Non-pigmented ciliary epithelial cell (primary cell): ENCODE data around the gene MAP3K4.
"Not testable (repeated sequence)": the region's sequence is repeated elsewhere in the genome, so short reads cannot be mapped to it uniquely, and the experiment has no call there.

ENCODE experiments used
- DNase-seq: peaks from one replicate; pipeline ENCODE4 v3.0.0-alpha.2; 2010; ENCODE audit warnings: low read depth

Gene MAP3K4

GRCh38 chr6:161088676-161089328 lies 97.2 kb downstream of the MAP3K4 start:
- DNase-seq: no peak

- no peak for DNase-seq
These were observed 99.6 kb downstream of the MAP3K4 start for GRCh38 chr6:161091151-161091550.

GRCh38 chr6:161091972-161092701 lies 100.6 kb downstream of the MAP3K4 start:
- DNase-seq: no peak

- DNase-seq: no peak
These were observed 103.4 kb downstream of the MAP3K4 start for GRCh38 chr6:161094955-161095354.

GRCh38 chr6:161095916-161096315 lies 104.3 kb downstream of the MAP3K4 start:
- DNase-seq: no peak

- no peak for DNase-seq
These were observed 108.5 kb downstream of the MAP3K4 start for GRCh38 chr6:161100072-161100471.

- DNase-seq: no peak
These were observed 109.9 kb downstream of the MAP3K4 start for GRCh38 chr6:161101517-161101916.

GRCh38 chr6:161103475-161103874 lies 111.9 kb downstream of the MAP3K4 start:
- DNase-seq: no peak

GRCh38 chr6:161104966-161105365 lies 113.4 kb downstream of the MAP3K4 start:
- no peak for DNase-seq

- no peak for DNase-seq
These were observed 113.8 kb downstream of the MAP3K4 start for GRCh38 chr6:161105408-161105807.

- no peak for DNase-seq
These were observed 116.5 kb downstream of the MAP3K4 start for GRCh38 chr6:161107779-161108730.

- DNase-seq: no peak
These were observed 117.3 kb downstream of the MAP3K4 start for GRCh38 chr6:161108916-161109315.

GRCh38 chr6:161109366-161109765 lies 117.8 kb downstream of the MAP3K4 start:
- DNase-seq: no peak

- no peak for DNase-seq
These were observed 118.6 kb downstream of the MAP3K4 start for GRCh38 chr6:161110028-161110779.

GRCh38 chr6:161111261-161111660 lies 119.7 kb downstream of the MAP3K4 start:
- no peak for DNase-seq

GRCh38 chr6:161115468-161115867 lies 123.9 kb downstream of the MAP3K4 start:
- no peak for DNase-seq

- DNase-seq: no peak
These were observed 125.0 kb downstream of the MAP3K4 start for GRCh38 chr6:161116554-161116953.

- DNase-seq: no peak
These were observed 125.7 kb downstream of the MAP3K4 start for GRCh38 chr6:161117308-161117707.

GRCh38 chr6:161117942-161118341 lies 126.4 kb downstream of the MAP3K4 start:
- DNase-seq: no peak

GRCh38 chr6:161123319-161123718 lies 131.8 kb downstream of the MAP3K4 start:
- not testable (repeated sequence) for DNase-seq

- no peak for DNase-seq
These were observed 134.0 kb downstream of the MAP3K4 start for GRCh38 chr6:161125591-161125990.
